Epidermal melanocyte (primary cell): Measurements from ENCODE around the gene HECTD1.
"Not testable (repeated sequence)": the region's sequence is repeated elsewhere in the genome, so short reads cannot be mapped to it uniquely, and the experiment has no call there.

ENCODE experiments used
- DNase-seq: peaks from one replicate; pipeline ENCODE4 v3.0.0; 2011; ENCODE audit warnings: low spot score; ENCODE audit not compliant: insufficient read length

Gene HECTD1

DNA sequence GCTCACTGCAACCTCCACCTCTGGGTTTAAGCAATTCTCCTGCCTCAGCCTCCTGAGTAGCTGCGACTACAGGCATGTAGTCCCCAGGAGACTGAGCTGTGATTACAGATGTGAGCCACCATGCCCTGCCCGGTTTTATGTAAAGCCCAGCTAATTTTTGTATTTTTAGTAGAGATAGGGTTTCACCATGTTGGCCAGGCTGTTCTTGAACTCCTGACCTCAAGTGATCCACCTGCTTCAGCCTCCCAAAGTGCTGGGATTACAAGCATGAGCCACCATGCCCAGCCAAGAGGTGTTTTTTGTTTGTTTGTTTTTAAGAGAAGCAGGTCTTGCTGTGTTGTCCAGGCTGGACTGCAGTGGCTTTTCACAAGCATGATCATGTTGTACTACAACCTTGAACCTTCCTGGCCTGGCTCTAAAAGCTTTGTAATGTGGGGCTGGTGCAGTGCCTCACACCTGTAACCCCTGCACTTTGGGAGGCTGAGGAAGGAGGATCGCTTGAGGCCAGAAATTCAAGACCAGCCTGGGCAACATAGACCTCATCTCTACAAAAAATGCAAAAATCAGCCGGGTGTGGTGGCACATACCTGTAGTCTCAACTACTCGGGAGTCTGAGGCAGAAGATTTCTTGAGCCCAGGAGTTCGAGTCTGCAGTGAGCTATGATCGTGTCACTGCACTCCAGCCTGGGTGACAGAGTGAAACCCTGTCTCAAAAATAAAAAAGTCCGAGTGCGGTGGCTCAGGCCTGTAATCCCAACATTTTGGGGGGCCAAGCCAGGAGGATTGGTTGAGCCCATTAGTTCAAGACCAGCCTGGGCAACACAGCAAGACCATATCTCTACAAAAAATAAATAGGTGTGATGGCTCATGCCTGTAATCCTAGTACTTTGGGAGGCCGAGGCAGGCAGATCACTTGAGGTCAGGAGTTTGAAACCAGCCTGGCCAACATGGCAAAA, 113.4 kb downstream of the HECTD1 start:
- not testable (repeated sequence) for DNase-seq

DNA sequence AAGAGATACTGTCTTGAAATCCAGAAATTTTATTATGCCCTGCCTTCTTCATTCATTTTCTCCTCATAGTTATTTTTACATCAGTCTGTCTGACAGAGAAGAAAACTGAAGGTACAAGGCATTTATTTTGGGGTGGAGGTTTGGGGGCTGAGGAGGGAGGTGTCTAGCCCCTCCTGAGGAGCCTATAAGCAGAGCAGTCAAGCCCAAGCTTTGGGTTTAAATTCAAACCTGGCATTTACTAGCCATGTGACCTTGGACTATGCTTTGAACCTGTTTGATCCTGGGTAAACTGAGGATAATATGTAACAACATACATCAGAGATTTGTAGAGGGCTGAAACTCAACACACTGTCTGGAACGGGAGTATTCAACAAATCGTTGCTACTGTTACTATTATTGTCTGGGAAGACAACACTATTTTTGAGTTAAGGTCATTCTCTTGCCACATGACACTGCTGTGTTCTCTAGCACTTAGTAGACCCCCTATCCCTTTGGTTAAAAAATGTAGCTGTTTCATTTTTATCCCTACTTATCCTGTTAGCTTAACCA, 115.4 kb downstream of the HECTD1 start:
- no peak for DNase-seq

DNA sequence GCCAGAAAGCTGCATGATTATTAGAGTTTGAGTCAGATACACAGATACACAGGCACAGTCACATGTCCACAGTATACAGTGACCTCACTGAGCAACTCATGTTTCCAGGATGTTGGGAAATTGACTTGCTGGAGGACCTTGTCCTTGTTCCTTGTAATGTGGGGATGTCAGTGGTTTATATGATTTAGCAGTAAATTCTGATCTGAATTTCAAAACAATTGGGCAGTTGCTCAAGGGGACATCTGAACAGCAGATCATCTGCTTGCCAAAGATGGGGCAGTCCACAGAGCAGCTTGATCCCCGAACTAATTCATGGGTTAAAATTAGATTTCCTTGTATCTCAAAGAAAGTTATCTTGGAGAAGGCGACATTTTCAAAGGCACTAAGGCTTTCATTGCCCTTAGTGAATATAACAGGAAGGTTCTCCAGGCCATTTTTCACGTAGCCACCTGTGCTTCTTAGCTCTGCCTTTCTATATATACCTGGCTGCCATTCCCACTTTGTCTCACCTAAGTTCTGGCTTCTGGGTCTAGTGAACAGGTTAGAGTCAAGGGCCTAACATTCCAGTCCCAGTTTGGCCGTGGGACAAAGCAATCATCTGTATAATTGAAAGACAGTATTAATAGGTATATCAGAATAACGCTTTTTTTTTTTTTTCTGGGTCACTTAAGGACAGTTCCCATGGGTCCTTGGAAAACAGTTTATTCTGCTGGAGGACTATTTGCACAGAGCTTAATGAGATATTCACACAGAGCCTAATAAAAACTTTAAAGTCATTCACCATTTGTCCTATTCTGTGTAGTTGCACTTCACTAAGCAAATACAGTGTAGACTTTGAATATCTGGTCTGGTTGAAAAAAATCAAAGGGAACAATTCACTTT, 116.5 kb downstream of the HECTD1 start:
- no peak for DNase-seq

DNA sequence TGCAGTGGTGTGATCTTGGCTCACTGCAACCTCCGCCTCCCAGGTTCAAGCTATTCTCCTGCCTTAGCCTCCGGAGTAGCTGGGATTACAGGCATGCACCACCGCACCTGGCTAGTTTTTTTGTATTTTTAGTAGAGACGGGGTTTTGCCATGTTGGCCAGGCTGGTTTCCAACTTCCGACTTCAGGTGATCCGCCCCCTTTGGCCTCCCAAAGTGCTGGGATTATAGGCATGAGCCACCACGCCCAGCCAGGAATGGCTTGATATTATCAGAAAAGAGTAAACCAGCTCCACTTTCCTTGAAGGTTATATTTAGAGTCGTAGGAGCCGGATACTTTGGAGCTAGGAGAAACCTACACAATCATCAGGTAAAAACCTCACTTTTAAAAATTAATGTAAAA, 121.1 kb downstream of the HECTD1 start:
- DNase-seq: not testable (repeated sequence)

DNA sequence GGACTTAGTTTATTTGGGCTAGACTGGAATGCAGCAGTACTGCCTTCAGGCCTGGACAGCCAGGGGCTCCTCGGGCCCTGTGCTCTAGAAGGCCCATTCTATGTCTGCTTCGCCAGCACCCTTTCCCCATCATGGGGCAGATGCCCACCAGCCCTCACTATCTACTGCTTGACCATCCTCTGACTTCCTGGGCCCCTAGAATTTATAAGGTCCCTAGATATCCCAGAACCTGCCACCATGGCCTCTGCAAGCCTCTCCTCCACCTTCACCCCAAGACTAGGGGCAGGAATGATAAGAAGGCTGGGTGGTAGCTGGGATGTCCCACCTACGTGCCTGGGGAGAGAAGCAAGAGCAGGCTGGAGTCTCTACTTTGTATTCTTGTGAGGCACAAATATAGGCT, 122.6 kb downstream of the HECTD1 start:
- no peak for DNase-seq

DNA sequence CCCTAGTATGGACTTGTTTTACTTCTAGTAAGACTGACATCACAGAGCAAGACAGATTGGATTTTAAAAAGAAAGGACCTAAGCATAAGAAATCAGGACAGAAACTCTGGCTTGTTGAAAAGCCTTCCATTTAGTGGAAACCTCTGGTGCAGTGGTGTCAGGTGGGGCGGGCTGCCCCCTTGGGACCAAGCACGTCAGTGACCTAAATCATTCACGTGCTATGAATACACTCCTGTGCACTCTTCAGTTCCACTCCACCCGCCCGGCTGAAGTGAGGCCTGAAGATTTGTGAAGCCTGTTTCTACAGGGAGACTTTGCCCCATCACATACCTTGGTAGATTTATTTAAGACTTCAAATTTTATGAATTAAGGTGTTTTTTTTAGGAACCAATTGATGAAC, 123.2 kb downstream of the HECTD1 start:
- DNase-seq: no peak

DNA sequence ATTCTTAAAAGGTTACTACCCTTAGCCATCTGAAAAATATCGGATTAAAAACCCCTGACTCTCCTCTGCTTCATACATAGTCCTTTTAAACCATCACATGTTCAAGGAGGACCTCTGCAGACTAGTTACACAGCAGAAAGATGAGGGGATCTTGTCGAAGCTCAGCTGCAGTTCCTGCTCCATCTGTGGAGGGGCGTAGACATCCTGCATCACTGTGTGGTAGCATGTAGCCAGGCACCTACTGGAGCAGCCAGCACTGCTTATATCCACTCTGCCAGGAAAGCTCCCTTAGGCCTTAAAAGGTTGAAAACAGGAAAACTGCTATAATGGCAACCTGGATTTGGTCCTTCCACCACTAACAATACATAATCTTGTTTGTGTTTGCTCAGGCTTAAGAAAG, 123.8 kb downstream of the HECTD1 start:
- no peak for DNase-seq

DNA sequence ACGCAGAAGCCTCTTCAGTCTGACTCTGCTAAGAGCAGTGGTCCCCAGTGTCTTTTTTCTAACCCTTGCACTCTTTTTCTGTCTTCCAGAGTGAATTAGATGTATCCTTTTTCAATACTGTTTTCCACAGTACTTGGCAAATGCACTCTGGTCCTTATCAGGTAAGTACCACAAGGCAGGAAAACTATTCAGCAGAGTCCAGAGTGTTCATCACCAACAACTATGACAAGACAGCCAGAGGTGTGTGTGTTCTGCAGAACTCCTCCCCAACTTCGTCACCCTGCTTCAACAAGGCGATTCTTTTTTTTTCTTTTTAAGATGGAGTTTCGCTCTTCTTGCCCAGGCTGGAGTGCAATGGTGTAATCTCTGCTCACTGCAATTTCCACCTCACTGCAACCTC, 127.1 kb downstream of the HECTD1 start:
- DNase-seq: no peak

DNA sequence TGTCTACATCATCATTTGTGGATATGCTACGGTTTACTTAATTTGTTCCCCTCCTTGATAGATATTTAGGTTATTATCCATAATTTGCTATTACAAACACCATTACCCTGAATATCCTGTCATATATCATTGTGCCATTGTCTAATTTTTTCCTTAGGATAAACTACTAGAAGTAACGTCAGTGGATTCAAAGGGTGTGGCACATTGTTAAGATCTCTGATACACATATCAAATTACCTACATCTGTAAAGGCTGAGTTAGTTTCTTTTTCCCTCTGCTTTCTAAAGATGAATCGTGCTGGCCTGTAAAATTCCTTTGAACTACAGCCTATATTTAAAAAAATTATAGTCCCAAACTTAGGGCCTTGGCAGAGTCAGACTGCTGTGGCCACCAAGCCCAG, 127.5 kb downstream of the HECTD1 start:
- DNase-seq: no peak

DNA sequence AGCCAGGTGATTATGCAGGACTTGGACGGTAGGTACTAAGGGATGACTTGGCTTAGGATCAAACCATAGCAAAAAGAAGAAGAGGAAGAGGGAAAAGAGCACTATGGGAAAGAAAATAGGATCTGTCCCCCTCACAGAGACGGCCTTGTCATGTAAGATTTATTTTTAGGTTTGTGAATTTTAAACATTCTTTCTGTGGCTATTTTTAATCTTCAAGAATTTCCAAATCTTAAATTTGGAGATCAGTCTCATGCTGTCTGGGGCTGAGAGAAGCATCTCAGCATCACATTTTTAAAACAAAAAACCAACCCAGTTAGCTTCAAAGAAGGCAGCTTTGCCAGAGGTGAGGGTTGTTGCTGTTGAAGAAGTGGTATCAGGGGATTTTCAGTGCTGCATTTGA, 128.8 kb downstream of the HECTD1 start:
- no peak for DNase-seq

DNA sequence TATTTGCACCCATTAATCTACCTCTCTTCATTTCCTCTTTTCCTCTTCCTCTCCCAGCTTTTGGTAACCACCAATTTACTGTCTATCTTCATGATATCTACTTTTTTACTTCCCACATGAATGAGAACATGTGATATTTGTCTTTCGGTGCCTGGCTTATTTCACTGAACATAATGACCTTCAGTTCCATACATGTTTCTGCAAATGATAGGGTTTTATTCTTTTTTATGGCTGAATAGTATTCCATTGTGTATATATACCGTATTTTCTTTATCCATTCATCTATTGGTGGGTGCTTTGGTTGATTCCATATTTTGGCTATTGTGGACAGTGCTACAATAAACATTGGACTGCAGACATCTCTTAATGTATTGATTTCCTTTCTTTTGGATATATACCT, 132.4 kb downstream of the HECTD1 start:
- no peak for DNase-seq

DNA sequence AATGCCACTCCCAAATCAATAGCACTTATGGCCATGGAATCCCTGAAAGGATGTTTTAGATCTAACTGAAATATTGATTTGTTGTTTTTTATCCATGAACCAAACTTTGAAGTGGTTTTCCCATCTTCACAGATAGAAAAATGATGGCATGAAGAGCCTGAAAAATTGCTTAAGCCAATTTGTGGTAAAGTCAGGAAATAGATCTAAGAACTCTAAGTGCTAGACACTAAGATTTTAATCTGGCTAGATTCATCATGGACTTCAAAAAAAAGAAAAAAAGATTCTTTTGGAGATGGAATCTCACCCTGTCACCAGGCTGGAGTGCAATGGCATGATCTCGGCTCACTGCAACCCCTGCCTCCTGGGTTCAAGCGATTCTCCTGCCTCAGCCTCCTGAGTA, 136.4 kb downstream of the HECTD1 start:
- no peak for DNase-seq

DNA sequence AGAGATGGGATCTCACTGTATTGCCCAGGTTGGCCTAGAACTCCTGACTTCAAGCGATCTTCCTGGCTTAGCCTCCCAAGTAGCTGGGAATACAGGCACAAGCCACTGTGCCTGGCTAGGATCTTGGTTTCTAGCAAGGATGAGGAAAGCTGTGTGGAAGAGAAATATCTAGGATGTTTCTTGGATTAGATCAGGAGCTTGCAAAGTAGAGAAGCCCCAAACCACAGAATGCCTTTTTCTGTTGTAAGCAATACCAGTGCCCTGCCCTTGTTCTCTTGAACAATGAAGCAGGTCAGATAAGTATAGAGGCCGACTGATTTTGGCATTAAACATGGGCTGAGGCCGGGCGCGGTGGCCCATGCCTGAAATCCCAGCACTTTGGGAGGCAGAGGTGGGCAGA, 137.2 kb downstream of the HECTD1 start:
- peak; percentile 49 for DNase-seq

DNA sequence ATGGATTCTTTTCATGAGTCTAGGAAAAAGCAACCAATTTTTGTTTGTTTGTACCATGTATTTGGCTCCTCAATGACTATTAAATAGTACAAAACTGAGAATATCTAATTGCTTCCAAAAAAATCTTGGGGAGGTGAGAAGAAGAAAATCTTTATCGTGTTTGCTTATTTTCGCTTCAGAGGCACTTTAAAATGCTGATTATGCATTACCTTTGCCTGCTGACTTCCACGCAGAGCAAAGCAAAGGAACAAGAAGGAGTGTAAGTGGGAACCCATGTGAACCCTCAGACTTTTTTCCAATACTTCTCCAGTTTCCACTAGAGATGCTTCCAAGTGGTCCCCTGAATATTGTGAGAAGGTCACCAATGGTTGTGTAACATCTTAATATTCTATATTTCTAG, 138.2 kb downstream of the HECTD1 start:
- DNase-seq: no peak

DNA sequence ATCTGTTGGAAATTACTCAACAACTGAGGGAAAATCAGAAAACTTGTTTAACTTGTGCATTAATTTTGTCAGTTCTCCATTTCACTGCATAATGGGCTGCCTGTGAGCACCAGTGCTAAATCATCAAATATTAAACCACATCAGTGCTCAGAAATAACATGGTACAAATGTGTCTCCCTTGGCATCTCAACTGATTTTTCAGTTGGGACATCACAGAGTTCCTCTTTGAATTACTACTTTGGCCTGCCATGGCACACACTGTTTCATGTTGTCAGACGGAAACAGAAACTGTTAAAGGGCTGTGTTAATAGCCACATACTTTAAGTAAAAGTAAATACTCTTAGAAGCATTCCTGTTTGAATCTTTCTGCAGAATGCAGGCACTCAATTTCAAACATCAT, 139.4 kb downstream of the HECTD1 start:
- no peak for DNase-seq

DNA sequence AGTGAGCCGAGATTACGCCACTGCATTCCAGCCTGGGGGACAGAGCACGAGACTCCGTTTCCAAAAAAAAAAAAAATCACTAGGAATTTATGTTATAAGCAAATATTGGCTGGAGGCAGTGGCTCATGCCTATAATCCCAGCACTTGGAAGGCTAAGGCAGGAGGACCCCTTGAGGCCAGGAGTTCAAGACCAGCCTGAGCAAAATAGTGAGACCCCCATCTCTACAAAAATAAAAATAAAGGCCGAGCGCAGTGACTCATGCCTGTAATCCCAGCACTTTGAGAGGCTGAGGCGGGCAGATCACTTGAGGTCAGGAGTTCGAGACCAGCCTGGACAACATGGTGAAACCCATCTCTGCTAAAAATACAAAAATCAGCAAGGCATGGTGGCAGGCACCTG, 144.7 kb downstream of the HECTD1 start:
- not testable (repeated sequence) for DNase-seq

DNA sequence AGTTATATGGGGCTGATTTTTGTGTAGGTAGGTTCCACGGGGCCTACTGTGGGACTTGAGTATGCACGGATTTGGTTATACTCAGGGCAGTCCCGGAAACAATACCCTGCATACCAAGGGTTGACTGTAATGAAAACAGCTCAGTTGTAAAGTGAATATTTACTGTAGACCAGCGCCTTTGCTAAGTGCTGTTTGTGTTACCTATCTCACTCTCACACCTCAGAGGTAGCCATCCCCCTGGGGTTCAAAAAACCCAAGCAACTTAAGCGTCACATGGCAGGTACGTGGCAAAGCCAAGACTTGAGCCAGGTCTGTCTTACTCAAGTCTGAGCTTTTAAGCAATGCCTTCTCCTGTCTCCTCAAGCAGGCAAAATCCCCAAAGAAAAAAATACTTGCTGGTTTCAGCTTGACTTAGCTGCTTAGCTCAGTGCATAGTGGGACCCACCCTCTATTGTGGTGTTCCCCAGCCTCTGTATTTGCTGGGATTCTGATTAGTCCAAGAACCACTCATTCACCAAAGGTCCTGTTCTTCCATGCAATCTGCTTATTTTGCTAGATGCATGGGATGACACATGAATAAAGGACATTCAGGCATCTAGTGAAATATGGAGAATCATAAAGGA, 147.2 kb downstream of the HECTD1 start:
- no peak for DNase-seq

DNA sequence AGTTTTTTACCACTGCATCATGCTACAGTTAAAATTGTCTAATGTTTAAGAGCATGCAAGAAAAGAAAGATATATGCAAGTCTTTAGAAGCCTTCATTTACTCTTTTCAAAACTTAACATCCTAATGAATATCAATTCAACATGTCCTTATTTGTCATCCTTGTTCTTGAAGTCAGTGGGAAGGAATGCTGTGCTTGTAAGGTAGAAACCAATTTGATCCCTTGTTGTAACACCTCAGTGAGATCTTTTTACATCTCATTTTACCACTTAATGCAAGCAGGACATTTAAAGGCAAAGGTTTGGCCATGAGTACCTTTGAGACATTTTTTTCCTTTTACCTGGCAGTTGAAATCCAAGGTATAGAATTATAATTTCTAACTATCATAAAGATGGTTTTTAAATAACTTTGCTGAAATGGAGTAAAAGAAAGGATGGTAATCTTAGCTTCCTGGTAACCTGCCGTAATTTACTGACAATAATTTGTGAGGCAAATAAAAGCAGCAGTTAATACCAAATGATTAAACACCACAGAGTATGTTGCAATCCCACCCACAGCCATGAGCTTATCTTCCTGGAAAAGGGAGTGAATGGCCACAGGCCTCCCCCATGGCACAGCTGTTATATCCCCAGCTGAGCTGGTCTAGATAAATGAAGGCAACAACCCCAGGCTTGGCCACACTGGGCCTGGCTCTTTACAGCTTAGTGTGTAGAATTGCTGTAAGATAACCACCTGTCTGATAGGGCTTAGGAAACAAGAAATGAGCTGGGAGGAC, 148.3 kb downstream of the HECTD1 start:
- no peak for DNase-seq

DNA sequence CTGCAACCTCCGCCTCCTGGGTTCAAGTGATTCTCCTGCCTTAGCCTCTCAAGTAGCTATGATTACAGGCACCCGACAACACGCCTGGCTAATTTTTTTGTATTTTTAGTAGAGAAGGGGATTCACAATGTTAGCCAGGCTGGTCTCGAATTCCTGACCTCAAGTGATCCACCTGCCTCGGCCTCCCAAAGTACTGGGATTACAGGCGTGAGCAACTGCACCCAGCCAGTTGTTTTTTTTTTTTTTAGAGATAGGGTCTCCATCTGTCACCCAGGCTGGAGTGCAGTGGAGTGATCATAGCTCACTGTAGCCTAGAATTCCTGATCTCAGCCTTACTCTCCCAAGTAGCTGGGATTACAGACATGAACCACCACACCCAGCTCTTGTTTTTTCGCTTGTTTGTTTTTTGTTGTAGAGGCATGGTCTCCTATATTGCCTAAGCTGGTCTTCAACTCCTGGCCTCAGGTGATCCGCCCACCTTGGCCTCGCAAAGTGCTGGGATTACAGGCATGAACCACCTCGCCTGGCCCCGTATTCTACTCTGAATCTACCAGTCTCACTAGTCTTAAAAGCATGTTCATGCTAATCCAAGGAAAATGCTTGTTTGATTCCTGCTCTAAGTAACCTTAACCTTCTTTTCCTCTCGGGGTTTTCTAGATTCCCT, 149.8 kb downstream of the HECTD1 start:
- DNase-seq: no peak

DNA sequence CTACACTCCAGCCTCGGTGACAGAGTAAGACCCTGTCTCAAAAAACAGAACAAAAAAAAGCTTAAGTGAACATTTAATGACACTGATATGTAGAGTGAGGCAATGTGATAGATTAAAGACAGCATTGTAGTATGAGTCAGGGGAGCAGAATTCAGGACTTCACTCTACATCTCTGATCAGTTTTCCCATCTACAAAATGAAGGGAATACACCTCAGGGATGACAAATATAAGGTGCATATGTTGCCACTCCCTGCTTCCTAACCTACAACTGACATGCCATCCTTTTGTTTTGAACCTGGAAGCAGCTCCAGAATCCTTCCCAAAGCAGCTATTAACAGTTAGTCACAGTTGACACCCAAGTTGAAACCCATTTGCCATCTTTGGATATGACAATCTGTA, 150.6 kb downstream of the HECTD1 start:
- no peak for DNase-seq
